Lower leg skin (tissue), 4 donors: ENCODE data around the gene PLCH2. TPM values are rescaled to one million over a fixed set of nuclear protein-coding genes. Genes with fewer than 3 reads are reported as not detected.

Source experiments
- DNase-seq, 2 donors: peaks; one replicate each; pipeline ENCODE4 v3.0.0-alpha.2; 2019; ENCODE audit warnings: low spot score in 2 of 2
- H3K4me3 ChIP-seq: fragments of 200-600 bp; sonication (generic); 2 replicates; pipeline ENCODE4 v1.5.1; 2017; ENCODE audit warnings: mild to moderate bottlenecking, low read depth; ENCODE audit not compliant: poor library complexity, severe bottlenecking
- POLR2A ChIP-seq, 2 donors: fragments of 450-650 bp; IDR thresholded peaks; one replicate each; pipeline ENCODE4 v1.6.1; 2016 to 2017; ENCODE audit warnings: antibody characterized with exemption in 2 of 2, mild to moderate bottlenecking in 1 of 2, moderate library complexity in 1 of 2
- WGBS, 2 donors: methylation state at CpG; one replicate each; pipeline ENCODE4 v1.1.5; 2018; 5-methylcytosine and 5-hydroxymethylcytosine counted together
- intact Hi-C: fragments of 100-400 bp; cut with DNase I; formaldehyde crosslinking; loops from one replicate; pipeline ENCODE4 v1.15.0; 2023; ENCODE audit warnings: low total_unique reads
- total RNA-seq, 4 donors: library from RNA; depleted of rRNA; stranded (reverse); fragments of >200 nt; gene quantifications; one replicate each; pipeline ENCODE4 v1.1.0, GENCODE V29; 2016
- TF ChIP-seq, protein P1 (sequence below), 3 donors: fragments of 450-650 bp; IDR thresholded peaks; one replicate each; pipeline ENCODE4 v1.5.1; 2016; ENCODE audit warnings: antibody characterized with exemption in 3 of 3, mild to moderate bottlenecking in 3 of 3, moderate library complexity in 2 of 3

PLCH2 gene
- total RNA-seq, 4 donors from 2014 or later, result 83.2 to 170 (median 115) TPM

DNA sequence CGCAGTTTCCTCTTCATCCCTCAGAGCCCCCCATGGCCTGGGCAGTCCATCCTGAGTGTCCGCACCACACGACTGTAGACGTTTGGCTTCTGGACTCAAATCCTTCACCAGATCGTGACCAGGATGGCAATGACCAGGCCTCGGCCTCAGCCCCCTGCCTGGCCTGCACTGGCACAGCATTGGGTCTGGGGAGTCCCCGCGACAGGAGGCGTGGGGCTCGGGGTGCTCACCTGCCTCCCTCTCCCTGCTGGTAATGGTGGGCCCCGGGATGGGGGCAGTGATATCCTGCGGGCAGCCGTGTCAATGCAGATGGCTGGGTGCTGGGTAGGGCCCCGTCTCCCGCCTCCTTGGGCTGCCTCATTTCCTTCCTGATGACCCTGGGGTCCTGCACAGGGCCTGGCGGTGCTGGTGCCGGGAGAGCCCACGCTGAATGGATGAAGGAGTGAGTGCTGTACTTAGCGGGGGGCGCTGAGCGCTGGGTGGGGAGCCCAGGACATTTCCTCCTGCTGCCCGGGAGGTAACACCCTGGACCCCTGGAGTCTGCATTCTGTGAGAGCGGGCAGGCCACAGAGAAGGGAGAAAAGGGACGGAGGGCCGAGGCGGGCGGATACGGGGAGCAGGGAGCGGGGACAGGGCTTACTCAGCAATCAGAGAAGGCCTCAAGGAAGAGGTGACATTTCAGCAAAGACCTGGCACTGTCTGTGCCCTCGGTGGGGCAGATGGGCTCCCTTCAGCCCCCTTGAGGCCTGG, 78.0 kb downstream of the PLCH2 start:
- TF ChIP-seq, protein P1, sequence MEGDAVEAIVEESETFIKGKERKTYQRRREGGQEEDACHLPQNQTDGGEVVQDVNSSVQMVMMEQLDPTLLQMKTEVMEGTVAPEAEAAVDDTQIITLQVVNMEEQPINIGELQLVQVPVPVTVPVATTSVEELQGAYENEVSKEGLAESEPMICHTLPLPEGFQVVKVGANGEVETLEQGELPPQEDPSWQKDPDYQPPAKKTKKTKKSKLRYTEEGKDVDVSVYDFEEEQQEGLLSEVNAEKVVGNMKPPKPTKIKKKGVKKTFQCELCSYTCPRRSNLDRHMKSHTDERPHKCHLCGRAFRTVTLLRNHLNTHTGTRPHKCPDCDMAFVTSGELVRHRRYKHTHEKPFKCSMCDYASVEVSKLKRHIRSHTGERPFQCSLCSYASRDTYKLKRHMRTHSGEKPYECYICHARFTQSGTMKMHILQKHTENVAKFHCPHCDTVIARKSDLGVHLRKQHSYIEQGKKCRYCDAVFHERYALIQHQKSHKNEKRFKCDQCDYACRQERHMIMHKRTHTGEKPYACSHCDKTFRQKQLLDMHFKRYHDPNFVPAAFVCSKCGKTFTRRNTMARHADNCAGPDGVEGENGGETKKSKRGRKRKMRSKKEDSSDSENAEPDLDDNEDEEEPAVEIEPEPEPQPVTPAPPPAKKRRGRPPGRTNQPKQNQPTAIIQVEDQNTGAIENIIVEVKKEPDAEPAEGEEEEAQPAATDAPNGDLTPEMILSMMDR (IDR thresholded peaks at IDR 0.05), result no peak
- no peak for TF ChIP-seq POLR2A (IDR thresholded peaks at IDR 0.05)
- DNase-seq, result no peak
- WGBS, 2 donors, result 80 to 86% methylated on average over 28 to 30 of the region's 30 CpGs
- intact Hi-C loops, result no loop called here
- H3K4me3 ChIP-seq, result no peak overlapping the region

DNA sequence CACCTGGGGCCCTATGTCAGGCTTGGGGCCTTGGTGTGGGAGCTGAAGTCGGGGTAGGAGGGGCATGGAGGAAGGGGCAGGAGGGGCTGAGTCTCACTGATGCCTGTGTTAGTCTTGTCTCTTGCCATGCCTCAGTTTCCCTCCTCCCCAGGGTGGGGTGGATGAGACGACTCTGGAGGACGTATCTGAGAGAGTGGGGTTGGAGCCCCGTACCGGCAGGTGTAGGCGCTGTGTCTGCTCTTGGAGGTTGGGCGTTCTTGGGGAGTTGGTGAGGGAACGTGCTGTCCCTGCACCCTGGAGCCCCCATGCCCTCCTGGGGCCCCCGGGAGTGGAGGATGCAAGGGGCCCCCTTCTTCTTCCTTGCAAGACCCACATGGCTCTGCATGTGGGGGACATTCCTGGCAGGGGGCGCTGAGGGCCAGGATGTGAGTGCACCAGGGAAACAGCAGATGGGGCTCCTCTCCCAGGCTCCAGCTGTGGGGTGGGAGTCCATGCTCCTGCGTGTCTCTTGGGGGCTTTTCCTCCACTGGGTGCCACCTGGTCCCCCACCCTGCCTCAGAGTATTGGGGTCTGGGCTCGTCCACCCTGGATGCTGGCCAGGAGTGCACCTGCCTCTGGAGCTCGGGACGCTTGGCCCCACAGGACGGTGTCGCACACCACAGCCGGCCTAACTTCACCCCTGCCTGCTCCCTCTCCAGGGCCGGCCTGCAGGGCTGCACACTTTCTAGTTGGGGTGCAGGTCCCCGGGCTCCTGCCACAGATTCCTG, 78.7 kb downstream of the PLCH2 start:
- TF ChIP-seq, protein P1 (IDR thresholded peaks at IDR 0.05), result no peak
- TF ChIP-seq POLR2A (IDR thresholded peaks at IDR 0.05), result no peak
- no peak for DNase-seq
- no peak overlapping the region for H3K4me3 ChIP-seq
- intact Hi-C loops, result no loop called here
- WGBS, 2 donors, result 62 to 63% methylated on average over 18 of the region's 19 CpGs

Other genes starting within 250 kb of the PLCH2 start
- gene SKI, start 248.0 kb upstream of the PLCH2 start, total RNA-seq, result 10 to 100 TPM; 67.3 to 80.8 (median 75.4) TPM
- gene MORN1, start 84.7 kb upstream of the PLCH2 start, total RNA-seq, result 1 to 10 TPM; 5.7 to 9.7 (median 7.1) TPM
- 100 to 1,000 TPM in 1 of 4 donors, 10 to 100 TPM in 3; 67.4 to 114 (median 70.7) TPM for gene RER1, start 84.4 kb upstream of the PLCH2 start, total RNA-seq
- gene PEX10, start 63.7 kb upstream of the PLCH2 start, total RNA-seq, result 10 to 100 TPM; 18.3 to 35.9 (median 27.7) TPM
- gene PANK4, start 50.3 kb downstream of the PLCH2 start, total RNA-seq, result 10 to 100 TPM; 26.8 to 34.7 (median 32.5) TPM
- 10 to 100 TPM in 2 of 4 donors, 1 to 10 TPM in 2; 8.1 to 32.5 (median 9.6) TPM for gene HES5, start 54.0 kb downstream of the PLCH2 start, total RNA-seq
- gene TNFRSF14, start 80.1 kb downstream of the PLCH2 start, total RNA-seq, result 10 to 100 TPM; 35.2 to 43.6 (median 38.3) TPM
- 10 to 100 TPM in 3 of 4 donors, 1 to 10 TPM in 1; 5.6 to 16.4 (median 12.0) TPM for gene PRXL2B, start 110.5 kb downstream of the PLCH2 start, total RNA-seq
- gene MMEL1, start 156.7 kb downstream of the PLCH2 start, total RNA-seq, result 1 to 10 TPM in 3 of 4 donors, under 1 TPM in 1; 0.27 to 3.5 (median 1.6) TPM